Transverse colon (tissue), 4 donors: Measurements from ENCODE around the gene TCHH. TPM values are rescaled to one million over a fixed set of nuclear protein-coding genes. Genes with fewer than 3 reads are reported as not detected.

ENCODE experiments used
- DNase-seq: peaks from one replicate; pipeline ENCODE4 v3.0.0-alpha.2; 2019
- H3K27ac ChIP-seq, 4 donors: fragments of 200-600 bp; sonication (generic); 2 replicates each; pipeline ENCODE4 v1.5.1; 2016 to 2018; ENCODE audit warnings: inconsistent platforms in 4 of 4
- H3K27me3 ChIP-seq: fragments of 200-600 bp; sonication (generic); 2 replicates; pipeline ENCODE4 v1.5.1; 2017; ENCODE audit warnings: inconsistent platforms
- H3K36me3 ChIP-seq, 4 donors: fragments of 200-600 bp; sonication (generic); 2 replicates each; pipeline ENCODE4 v1.5.1; 2017 to 2019; ENCODE audit warnings: inconsistent platforms in 4 of 4
- H3K4me1 ChIP-seq, 4 donors: fragments of 200-600 bp; sonication (generic); 2 replicates each; pipeline ENCODE4 v1.5.1; 2017 to 2020; ENCODE audit warnings: inconsistent platforms in 4 of 4
- H3K4me3 ChIP-seq, 4 donors: fragments of 200-600 bp; sonication (generic); 1 replicate in 1 of 4; 2 replicates in 3 of 4; pipeline versions ENCODE4 v1.5.1 to v1.6.1; 2017 to 2019; ENCODE audit warnings: inconsistent platforms in 4 of 4
- H3K9me3 ChIP-seq, 2 donors: fragments of 200-600 bp; sonication (generic); 2 replicates each; pipeline ENCODE4 v1.5.1; 2017 to 2019; ENCODE audit warnings: inconsistent platforms in 2 of 2
- EP300 ChIP-seq: sonication (generic); formaldehyde crosslinking; IDR thresholded peaks from one replicate; pipeline ENCODE4 v1.6.1; 2017; ENCODE audit warnings: antibody characterized with exemption, low read depth
- POLR2A ChIP-seq: fragments of 450-650 bp; IDR thresholded peaks from one replicate; pipeline ENCODE4 v1.6.1; 2016; ENCODE audit warnings: antibody characterized with exemption, mild to moderate bottlenecking, moderate library complexity
- POLR2AphosphoS5 ChIP-seq, 3 donors: sonication (generic); formaldehyde crosslinking; IDR thresholded peaks; one replicate each; pipeline ENCODE4 v1.6.1; 2016; ENCODE audit warnings: antibody characterized with exemption in 3 of 3
- WGBS, 2 donors: methylation state at CpG; one replicate each; pipeline ENCODE4 v1.1.5; 2018; ENCODE audit warnings: low coverage in 1 of 2; 5-methylcytosine and 5-hydroxymethylcytosine counted together
- in situ Hi-C, 4 donors: fragments of 200-750 bp; cut with MboI; loops; one replicate each; pipeline versions ENCODE4 v1.15.0 to v1.15.1; 2017; ENCODE audit warnings: low sequenced_read_pairs in 3 of 4, low pct_ligation_motif_present in 1 of 4, low pct_unique_long_range_greater_than_20kb in 1 of 4
- intact Hi-C: fragments of 100-400 bp; cut with DNase I; formaldehyde crosslinking; loops from one replicate; pipeline ENCODE4 v1.15.1; 2023; ENCODE audit warnings: low total_unique reads
- total RNA-seq, 4 donors: library from RNA; depleted of rRNA; stranded (reverse); fragments of >200 nt; gene quantifications; one replicate each; pipeline ENCODE4 v1.1.0, GENCODE V29; 2016
- TF ChIP-seq, protein P1 (sequence below), 5 experiments: fragments of 200-600 bp in 3 of 5; fragments of 450-650 bp in 2 of 5; sonication (generic) in 3 of 5; IDR thresholded peaks; 1 replicate in 2 of 5; 2 replicates in 3 of 5; pipeline ENCODE4 v1.5.1; 2016 to 2017; ENCODE audit warnings: antibody characterized with exemption in 5 of 5, inconsistent platforms in 3 of 5, mild to moderate bottlenecking in 2 of 5, moderate library complexity in 1 of 5

The TCHH gene
- total RNA-seq, 4 donors from 2014 or later: under 0.01 TPM; not detected in 3

DNA sequence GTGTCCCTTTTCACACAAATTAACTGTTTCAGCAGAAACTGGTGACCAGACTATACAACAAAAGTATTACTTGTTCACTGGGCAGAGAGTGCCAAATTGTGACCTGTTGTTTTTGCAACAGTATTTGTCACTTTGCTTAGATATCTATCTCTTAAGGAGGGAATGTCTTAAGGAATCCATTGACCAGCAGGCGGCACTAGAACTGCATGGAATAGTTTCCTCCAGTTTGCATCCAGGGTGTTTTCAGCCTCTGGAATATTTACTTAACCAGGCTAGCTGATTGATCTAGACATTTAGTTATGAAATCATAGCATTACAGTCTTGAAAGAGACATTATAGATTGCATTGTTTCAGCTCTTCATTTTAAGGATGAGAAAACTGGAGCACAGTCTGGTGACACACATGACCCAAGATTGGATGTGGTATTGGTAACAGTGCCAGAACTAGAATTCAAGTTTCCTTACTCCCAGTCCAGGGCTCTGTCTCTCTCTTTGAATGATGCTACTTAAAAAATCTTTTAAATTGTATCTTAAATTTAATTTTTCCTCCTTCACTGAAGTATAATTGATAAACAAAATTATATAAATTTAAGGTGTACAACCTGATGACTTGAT is 26.8 kb upstream of the TCHH start:
- intact Hi-C loops (loop anchor here (2.0 kb wide), 1 partner anchor 319 kb away; no protein-coding TSS in a partner anchor), in situ Hi-C loops (no loop called here)
- DNase-seq: peak; percentile 41

DNA sequence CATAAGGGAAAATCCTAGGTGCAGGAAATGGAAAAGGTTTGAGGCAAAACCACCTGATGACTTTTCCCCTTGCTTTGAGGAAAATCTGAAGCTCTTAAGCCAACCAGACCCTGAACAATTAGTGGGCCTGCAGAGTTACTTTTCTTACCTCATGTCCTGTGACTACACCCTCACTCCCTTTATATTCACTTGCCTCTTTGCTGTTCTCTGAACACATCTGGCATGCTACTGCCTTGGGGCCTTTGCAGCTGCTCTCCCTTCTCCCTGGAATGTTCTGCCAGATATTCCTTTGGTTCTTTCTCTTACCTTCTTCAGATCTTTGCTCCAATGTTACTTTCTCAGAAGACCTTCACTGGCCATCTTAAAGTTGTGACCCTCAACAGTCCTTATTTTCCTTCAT is 22.0 kb upstream of the TCHH start:
- H3K4me3 ChIP-seq: no peak overlapping the region
- in situ Hi-C loops: no loop called here

More for the DNA sequence above, 26.8 kb upstream of the TCHH start:
- H3K4me1 ChIP-seq: no peaks in the 10 kb centered on the region
- 0% methylated on average over 1 of the region's 1 CpG for WGBS, 2 donors
- peaks cover 10% of the 10 kb centered on the region for H3K27me3 ChIP-seq
- no peaks in the 10 kb centered on the region for H3K9me3 ChIP-seq
- TF ChIP-seq, protein P1, sequence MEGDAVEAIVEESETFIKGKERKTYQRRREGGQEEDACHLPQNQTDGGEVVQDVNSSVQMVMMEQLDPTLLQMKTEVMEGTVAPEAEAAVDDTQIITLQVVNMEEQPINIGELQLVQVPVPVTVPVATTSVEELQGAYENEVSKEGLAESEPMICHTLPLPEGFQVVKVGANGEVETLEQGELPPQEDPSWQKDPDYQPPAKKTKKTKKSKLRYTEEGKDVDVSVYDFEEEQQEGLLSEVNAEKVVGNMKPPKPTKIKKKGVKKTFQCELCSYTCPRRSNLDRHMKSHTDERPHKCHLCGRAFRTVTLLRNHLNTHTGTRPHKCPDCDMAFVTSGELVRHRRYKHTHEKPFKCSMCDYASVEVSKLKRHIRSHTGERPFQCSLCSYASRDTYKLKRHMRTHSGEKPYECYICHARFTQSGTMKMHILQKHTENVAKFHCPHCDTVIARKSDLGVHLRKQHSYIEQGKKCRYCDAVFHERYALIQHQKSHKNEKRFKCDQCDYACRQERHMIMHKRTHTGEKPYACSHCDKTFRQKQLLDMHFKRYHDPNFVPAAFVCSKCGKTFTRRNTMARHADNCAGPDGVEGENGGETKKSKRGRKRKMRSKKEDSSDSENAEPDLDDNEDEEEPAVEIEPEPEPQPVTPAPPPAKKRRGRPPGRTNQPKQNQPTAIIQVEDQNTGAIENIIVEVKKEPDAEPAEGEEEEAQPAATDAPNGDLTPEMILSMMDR (IDR thresholded peaks at IDR 0.05): peak; percentile 56 to 66 (median 63)
- no peak for TF ChIP-seq EP300
- H3K4me3 ChIP-seq: no peak overlapping the region
- no peak overlapping the region for H3K27ac ChIP-seq
- H3K36me3 ChIP-seq: no peaks in the 10 kb centered on the region

DNA sequence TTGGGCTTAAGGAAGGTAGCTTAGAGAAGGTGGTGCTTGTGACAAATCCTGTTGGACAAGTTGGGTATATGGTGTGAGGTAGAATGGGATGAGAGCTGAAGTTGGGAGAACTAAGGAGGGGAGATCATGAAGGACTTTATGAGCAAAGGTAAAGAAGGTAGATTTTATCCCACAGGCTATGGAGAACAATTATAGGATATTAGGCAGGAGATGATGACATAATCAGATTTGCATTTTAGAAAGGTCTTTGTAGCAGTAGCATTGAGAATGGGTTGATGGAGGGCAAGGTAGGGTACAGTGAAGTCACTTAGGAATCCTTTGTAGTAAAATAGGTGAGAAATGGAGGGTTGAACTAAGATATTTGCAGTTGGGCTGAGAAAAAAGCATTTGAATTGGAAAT is 14.9 kb upstream of the TCHH start:
- intact Hi-C loops (no loop called here), in situ Hi-C loops (no loop called here)
- H3K9me3 ChIP-seq: peaks cover 0 to 4% of the 10 kb centered on the region in 2 donors
- no peaks in the 10 kb centered on the region for H3K36me3 ChIP-seq
- no peak for TF ChIP-seq POLR2AphosphoS5 (IDR thresholded peaks at IDR 0.05)
- TF ChIP-seq EP300: no peak
- no peak for TF ChIP-seq POLR2A
- TF ChIP-seq, protein P1 (IDR thresholded peaks at IDR 0.05): no peak
- H3K27ac ChIP-seq: no peak overlapping the region
- H3K4me1 ChIP-seq: no peaks in the 10 kb centered on the region
- no peak for DNase-seq
- H3K27me3 ChIP-seq: peaks cover 50% of the 10 kb centered on the region
- no peak overlapping the region for H3K4me3 ChIP-seq

More for the DNA sequence above, 22.0 kb upstream of the TCHH start:
- Histone ChIP-seq H3K36me3 (no peaks in the 10 kb centered on the region), H3K27me3 (peaks cover 23% of the 10 kb centered on the region), H3K4me1 (no peaks in the 10 kb centered on the region), H3K27ac (no peak overlapping the region), H3K9me3 (peaks cover 0 to 4% of the 10 kb centered on the region in 2 donors)
- TF ChIP-seq, protein P1 (IDR thresholded peaks at IDR 0.05): no peak
- TF ChIP-seq POLR2AphosphoS5 (IDR thresholded peaks at IDR 0.05) (no peak), EP300 (no peak), POLR2A (no peak)
- DNase-seq: no peak
- intact Hi-C loops: no loop called here

DNA sequence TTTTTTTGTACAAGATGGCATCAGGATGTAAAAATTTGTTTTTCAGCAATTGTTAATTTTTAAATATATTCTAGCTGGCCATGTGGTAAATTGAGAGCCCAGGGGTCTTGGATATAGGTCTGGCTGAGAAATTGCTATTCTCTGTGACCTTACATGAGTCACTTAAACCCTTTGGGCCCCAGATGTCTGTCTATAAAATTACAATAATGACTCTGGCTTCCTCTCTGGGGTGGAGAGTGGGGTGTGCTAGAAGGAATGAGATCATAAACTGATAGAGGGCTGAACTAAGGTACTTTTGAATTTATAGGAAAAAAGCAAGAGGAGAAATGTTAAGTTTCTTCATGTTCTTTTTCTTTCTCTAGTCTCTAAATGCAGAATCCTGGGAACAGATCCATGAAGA is 12.4 kb upstream of the TCHH start:
- Histone ChIP-seq H3K27ac (no peak overlapping the region), H3K9me3 (peaks cover 0 to under 1% of the 10 kb centered on the region in 2 donors), H3K4me1 (no peaks in the 10 kb centered on the region), H3K4me3 (no peak overlapping the region), H3K27me3 (peaks cover 52% of the 10 kb centered on the region), H3K36me3 (no peaks in the 10 kb centered on the region)
- intact Hi-C loops: no loop called here
- in situ Hi-C loops: loop anchor here in 1 of 4 donors (10.0 kb wide), 1 partner anchor 57 kb away; no protein-coding TSS in a partner anchor
- no peak for DNase-seq
- TF ChIP-seq, protein P1 (IDR thresholded peaks at IDR 0.05): no peak
- TF ChIP-seq POLR2AphosphoS5 (IDR thresholded peaks at IDR 0.05) (no peak), EP300 (no peak), POLR2A (no peak)
